ENCODE results near the gene DEPDC7.
"Not testable (repeated sequence)": the region's sequence is repeated elsewhere in the genome, so short reads cannot be mapped to it uniquely, and the experiment has no call there.

DNA sequence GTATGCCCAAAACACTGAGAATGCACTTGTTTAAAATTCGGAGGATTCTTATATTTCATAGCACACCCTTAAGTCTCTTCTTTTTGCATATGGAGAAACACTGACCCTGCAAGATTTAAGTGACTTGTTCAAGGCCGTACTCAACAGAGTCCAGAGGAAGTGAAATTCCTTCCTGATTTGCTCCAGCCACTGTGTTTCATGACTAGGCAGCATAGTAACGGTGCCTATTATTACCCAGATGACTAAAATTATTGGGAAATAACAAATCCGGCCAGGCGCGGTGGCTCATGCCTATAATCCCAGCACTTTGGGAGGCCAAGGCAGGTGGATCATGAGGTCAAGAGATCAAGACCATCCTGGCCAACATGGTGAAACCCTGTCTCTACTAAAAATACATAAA is 33.0 kb downstream of the DEPDC7 start:
- TF ChIP-seq, protein P1, sequence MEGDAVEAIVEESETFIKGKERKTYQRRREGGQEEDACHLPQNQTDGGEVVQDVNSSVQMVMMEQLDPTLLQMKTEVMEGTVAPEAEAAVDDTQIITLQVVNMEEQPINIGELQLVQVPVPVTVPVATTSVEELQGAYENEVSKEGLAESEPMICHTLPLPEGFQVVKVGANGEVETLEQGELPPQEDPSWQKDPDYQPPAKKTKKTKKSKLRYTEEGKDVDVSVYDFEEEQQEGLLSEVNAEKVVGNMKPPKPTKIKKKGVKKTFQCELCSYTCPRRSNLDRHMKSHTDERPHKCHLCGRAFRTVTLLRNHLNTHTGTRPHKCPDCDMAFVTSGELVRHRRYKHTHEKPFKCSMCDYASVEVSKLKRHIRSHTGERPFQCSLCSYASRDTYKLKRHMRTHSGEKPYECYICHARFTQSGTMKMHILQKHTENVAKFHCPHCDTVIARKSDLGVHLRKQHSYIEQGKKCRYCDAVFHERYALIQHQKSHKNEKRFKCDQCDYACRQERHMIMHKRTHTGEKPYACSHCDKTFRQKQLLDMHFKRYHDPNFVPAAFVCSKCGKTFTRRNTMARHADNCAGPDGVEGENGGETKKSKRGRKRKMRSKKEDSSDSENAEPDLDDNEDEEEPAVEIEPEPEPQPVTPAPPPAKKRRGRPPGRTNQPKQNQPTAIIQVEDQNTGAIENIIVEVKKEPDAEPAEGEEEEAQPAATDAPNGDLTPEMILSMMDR (IDR thresholded peaks at IDR 0.05; ENCODE audit: low read depth, low read length) = not testable (repeated sequence)
- not testable (repeated sequence) for TF ChIP-seq POLR2A (IDR thresholded peaks at IDR 0.05; ENCODE audit: extremely low read depth, insufficient read length); MYC (IDR thresholded peaks at IDR 0.05; ENCODE audit: low read depth, low read length)

Measured in NB4 (cell line).